ENCODE data around the gene PRKACB.
"Not testable (repeated sequence)": the region's sequence is repeated elsewhere in the genome, so short reads cannot be mapped to it uniquely, and the experiment has no call there.

The PRKACB gene

GRCh38 chr1:84272401-84272800, 128.3 kb downstream of the PRKACB start:
- no peak for DNase-seq

- no peak for DNase-seq
Measured at GRCh38 chr1:84277343-84278059, 133.4 kb downstream of the PRKACB start.

GRCh38 chr1:84278905-84279304, 134.8 kb downstream of the PRKACB start:
- no peak for DNase-seq

GRCh38 chr1:84280912-84281311, 136.8 kb downstream of the PRKACB start:
- no peak for DNase-seq

- DNase-seq: no peak
Measured at GRCh38 chr1:84282780-84283333, 138.8 kb downstream of the PRKACB start.

- DNase-seq: no peak
Measured at GRCh38 chr1:84283381-84283780, 139.3 kb downstream of the PRKACB start.

- DNase-seq: no peak
Measured at GRCh38 chr1:84286071-84286470, 142.0 kb downstream of the PRKACB start.

- DNase-seq: not testable (repeated sequence)
Measured at GRCh38 chr1:84287389-84287788, 143.3 kb downstream of the PRKACB start.
